ENCODE measurements around the gene BCL2A1.
"Not testable (repeated sequence)": the region's sequence is repeated elsewhere in the genome, so short reads cannot be mapped to it uniquely, and the experiment has no call there.

BCL2A1 gene

DNA sequence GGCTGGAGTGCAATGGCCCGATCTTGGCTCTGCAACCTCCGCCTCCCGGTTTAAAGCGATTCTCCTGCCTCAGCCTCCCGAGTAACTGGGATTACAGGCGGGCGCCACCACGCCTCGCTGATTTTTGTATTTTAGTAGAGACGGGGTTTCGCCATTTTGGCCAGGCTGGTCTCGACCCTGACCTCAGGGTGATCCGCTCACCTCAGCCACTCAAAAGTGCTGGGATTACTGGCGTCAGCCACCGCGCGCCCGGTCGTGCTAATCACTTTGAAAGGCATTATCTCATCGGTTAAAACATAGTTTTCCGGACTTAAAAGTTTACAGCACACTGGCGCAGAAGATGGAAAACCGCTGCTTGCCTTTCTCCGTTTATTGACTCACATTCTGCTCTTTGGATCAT lies 46.6 kb downstream of the BCL2A1 start:
- no peak for DNase-seq

DNA sequence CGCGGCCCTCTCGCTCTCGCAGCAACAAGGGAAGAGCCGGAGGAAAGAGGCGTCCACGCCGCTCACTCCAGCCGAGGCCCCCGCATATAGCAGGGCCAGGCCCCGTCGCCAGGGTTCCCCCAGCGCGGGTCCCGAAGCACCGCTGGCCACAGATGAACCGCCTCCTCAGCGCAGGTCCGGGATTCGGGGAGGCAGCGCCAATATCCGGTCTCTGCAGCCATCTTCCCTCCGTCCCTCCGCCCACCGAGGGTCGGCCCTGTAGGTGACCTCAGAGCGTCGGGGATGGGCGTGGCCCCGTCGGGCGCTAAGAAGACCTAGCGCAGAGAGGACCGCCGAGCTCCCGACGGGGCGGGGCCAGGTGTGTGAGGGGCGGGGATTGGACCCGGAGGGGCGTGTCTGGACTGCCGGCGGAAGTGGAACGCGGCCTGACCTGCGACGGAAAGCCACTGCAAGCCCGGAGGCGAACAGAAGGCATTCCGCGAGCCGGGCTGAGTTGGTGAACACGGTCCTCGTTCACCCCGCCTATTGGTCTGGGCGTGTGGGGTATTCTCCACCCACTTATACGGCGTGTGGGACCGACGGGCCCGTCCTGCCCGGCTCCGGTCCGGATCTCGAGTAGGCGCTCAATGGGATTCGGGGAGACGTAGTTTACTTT lies 47.4 kb downstream of the BCL2A1 start:
- peak in 54 of 56 donors; percentile 32 to 86 (median 71) for DNase-seq

DNA sequence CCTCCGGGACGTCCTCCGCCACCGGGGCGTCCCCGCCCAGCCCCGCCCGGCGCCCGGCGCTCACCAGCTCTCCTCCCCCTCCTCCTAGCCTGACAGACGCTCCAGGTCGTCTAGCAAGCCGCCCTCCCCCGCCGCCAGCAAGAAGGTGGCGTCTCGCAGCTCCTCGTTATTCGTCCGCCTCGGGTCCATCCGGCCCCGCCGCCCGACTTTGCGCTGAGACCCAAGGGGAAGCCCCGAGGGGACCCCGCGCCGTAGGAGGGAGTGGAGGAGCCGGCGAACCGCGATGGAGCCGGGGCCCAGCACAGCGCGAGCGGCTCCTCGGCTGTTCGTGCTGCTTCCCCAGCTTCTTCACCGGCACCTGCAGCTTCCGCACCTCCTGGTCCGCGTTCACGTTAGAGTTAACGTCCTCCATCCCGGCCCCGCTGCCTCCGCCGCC lies 47.9 kb downstream of the BCL2A1 start:
- peak in 43 of 56 donors; percentile 15 to 74 (median 50) for DNase-seq

DNA sequence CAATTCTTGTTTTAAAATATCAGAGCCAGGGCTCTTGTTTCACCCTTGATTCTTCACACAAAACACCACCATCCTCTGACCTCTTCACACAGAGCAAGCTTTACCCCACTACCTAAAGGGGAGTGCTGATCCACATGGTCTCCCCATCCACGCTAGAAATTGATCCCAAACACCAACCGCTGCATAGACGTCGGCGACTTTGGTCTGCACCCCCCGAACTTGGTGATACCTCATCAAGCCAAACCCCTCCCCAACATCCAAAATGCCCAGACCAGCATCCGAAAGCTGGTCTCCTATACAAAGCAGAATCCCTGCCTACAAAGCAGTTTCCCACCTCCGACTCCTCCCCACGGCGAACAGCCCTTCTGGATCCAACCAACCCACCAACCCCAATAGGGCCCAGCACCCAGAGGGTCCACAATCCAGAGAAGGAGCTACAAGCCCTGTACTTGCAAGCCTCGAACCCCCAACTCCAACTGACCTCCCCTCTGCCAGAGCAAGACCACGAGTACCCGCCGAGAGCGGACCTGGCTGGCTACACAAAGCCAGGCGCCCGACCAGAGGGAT lies 48.4 kb downstream of the BCL2A1 start:
- peak in 1 of 56 donors; percentile 35 for DNase-seq

DNA sequence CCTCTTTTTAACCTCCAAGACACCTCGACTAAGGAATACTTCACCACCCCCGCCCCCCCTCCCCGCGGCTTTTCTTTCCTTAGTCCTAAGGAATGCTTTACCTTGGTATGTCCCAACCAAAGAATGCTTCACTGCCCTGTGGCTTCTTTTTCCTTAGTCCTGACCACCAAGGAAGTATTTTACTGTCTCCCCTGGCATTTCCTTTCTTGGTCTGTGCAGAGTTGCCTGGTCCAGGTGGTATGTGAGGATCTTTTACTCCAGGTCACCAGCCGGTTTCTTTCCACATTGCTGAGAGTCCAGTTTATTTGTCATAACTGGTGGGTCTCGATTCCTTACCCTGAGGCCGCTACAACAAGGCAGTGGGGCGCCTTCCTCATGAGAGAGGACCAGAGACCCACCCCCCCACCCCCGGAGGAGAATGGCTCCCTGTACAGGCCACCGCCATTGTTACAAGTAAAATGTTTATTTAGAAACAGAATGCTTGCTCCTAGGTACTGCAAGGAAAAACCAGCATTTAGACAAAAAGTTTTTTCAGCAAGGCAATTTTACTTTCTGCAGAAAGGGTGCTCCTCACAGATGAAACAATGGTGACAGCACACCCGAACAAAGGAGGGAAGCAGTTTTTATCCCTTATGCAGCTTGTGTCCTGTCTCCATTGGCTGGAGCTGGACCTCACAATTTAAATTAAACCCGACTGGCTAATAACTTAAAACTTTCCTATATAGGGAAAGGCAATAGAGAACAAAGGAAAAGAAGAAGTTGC lies 51.1 kb downstream of the BCL2A1 start:
- DNase-seq = no peak

DNA sequence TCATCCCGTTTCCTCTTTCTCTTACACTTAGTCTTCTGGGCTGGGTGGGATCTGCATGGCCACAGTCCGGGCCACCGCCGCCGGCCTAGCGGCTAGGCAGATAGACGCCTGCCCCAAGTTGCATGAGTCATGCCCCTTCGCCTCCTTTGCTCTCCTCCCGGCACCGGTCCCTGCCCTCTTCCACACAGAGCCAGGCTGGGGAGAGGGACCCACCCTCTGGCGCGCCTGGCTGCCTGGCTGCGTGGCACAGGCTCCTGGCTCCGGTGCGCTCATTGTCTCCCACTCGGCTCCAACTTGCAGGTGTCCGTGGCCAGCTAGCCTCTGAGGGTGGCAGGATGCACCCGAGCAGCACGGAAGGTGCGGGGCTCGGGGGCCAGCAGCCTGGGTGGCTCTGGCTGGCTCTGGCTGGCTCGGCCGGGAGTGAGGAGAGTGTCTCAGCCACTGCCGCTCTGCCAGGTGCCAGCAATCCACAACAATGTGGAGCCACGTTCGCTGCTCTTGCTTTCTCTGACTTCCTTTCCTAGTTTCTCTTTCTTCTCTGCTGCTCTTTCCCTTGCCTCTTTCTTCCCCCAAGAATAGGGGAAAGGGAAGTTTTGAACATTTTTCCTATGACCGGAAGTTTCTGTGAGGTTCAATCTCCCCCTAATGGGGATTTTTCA lies 51.8 kb downstream of the BCL2A1 start:
- DNase-seq = no peak

DNA sequence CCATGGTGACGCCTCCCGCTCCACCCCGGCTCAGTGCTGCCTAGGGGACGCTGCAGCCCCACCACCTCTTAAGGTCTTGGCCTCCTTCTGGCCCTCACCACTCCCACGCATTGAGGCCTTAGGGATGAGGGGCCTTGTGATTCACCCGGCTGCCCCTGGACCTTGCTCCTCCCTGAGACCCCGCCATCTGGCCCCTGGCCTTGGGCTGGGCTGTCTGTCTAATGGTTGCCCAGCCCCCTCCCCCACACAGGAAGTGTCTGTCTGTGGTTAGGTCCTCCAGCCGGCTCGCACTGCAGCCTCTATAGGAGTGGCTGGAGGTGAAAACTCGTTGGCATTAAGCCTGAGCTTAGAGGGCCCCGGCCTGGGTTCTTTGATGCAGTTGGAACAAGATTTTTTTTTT lies 52.7 kb downstream of the BCL2A1 start:
- no peak for DNase-seq

DNA sequence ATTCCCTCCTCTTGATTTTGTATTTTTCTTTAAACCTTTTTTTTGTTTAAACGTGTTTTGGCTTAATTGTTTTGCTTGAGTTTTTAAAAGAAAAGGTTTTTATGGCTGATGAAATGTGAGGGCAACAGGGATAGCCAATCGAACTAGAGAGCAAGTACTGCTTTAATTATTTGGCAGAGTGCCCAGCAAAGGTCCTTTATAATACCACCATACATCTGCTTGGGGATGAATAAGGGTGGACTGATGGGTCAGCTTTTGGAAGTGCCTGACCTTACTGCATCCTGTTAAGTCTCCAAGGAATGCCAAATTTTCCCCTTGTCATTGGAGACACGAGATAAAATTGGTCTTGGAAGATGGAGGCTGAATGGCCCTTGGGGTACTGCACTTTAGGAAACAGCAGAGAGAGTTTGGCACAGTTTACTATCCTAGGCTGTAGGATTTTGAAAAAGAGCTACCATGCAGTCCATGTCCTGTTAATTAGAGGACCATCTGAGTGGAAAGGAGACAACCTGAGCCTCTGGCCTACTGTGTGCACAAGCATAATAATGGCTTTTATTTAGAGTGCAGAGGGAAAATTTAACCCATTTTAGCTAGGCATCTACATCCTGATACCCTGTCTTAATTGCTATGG lies 54.4 kb downstream of the BCL2A1 start:
- no peak for DNase-seq

DNA sequence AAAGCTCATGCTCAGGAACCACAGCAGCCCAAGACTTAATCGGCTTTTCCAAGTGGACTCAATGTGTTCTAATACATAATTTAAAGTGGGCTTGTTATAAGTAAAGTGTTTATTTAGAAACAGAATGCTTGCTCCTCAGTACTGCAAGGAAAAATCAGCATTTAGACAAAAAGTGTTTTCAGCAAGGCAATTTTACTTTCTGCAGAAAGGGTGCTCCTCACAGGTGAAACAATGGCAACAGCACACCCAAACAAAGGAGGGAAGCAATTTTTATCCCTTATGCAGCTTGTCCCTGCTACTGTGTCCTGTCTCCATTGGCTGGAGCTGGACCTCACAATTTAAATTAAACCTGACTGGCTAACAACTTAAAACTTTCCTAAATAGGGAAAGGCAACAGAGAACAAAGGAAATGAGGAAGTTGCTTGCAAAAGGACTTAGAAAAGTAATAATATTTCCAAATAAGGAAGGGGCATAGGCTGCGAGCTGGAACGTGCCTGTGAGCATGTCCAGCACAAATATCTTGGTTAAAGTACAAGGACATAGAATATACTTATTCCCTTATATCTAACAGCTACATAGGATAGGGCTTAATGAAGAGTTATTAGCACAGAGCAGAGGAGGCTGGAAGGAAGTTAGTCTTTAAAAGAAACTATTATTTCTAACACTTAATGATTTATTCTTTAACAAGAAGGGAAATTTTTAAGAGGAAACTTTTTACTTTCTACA lies 55.1 kb downstream of the BCL2A1 start:
- DNase-seq = not testable (repeated sequence)

DNA sequence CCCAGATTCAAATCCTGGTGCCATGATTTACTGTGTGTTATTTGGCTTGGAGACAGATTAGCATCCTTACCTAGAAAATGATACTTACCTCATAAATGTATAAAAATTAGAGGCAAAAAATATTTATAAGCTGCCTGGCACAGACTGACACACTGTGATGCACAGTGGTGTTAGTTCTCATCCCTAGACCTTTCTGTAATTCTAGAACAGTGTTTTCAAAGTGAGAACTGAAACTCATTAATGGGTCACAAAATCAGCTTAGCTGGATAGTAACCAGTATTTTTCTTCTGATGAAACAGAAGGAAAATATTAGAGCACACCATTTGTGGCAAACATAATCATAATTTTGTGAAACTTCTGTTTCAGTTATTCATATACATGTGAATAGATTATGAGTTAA lies 56.3 kb downstream of the BCL2A1 start:
- DNase-seq = no peak

Data from amygdala (tissue), 56 donors.